H9 (cell line): ENCODE results near the gene ARHGEF17. TPM values are rescaled to one million over a fixed set of nuclear protein-coding genes. Genes with fewer than 3 reads are reported as not detected.
A peak's percentile ranks its signal among the peaks of the same experiment; 100 is the strongest.

ENCODE experiments used
- DNase-seq: peaks from one replicate; pipeline ENCODE4 v3.0.0-alpha.2; 2017
- H2AFZ ChIP-seq: one replicate; pipeline ENCODE4 v1.6.1; 2013; ENCODE audit warnings: mild to moderate bottlenecking, low read length, control low read depth, moderate library complexity
- H2AK5ac ChIP-seq: 2 replicates; pipeline ENCODE4 v1.6.1; 2013; ENCODE audit warnings: low read length, control low read depth, mixed read lengths; ENCODE audit not compliant: insufficient read length
- H2BK120ac ChIP-seq: one replicate; pipeline ENCODE4 v1.6.1; 2013; ENCODE audit warnings: low read depth, mild to moderate bottlenecking, low read length, control low read depth, inconsistent platforms; ENCODE audit not compliant: poor library complexity, severe bottlenecking
- H2BK12ac ChIP-seq: 2 replicates; pipeline ENCODE4 v1.6.1; 2013; ENCODE audit warnings: low read length, control low read depth, mixed read lengths, low read depth; ENCODE audit not compliant: insufficient read length
- H2BK15ac ChIP-seq: 2 replicates; pipeline ENCODE4 v1.6.1; 2013; ENCODE audit warnings: low read depth, low read length, control low read depth
- H2BK20ac ChIP-seq: one replicate; pipeline ENCODE4 v1.6.1; 2013; ENCODE audit warnings: low read depth, mild to moderate bottlenecking, low read length, control low read depth, inconsistent platforms; ENCODE audit not compliant: poor library complexity, severe bottlenecking
- H2BK5ac ChIP-seq: 2 replicates; pipeline ENCODE4 v1.6.1; 2013; ENCODE audit warnings: low read length, control low read depth, mixed read lengths; ENCODE audit not compliant: insufficient read length
- H3K14ac ChIP-seq: 2 replicates; pipeline ENCODE4 v1.6.1; 2013; ENCODE audit warnings: low read length, control low read depth; ENCODE audit not compliant: insufficient read depth
- H3K18ac ChIP-seq: 2 replicates; pipeline ENCODE4 v1.6.1; 2013; ENCODE audit warnings: low read depth, mild to moderate bottlenecking, mixed read lengths, low read length, control low read depth; ENCODE audit not compliant: insufficient read length
- H3K23ac ChIP-seq: 2 replicates; pipeline ENCODE4 v1.6.1; 2013; ENCODE audit warnings: low read length, control low read depth, mixed read lengths, low read depth; ENCODE audit not compliant: insufficient read length
- H3K23me2 ChIP-seq: 2 replicates; pipeline ENCODE4 v1.6.1; 2013; ENCODE audit warnings: low read depth, mild to moderate bottlenecking, mixed read lengths, low read length, control low read depth; ENCODE audit not compliant: insufficient read length, poor library complexity, severe bottlenecking
- H3K27ac ChIP-seq: 2 replicates; pipeline ENCODE4 v1.5.1; 2013; ENCODE audit warnings: low read length, control low read depth, mixed read lengths, low read depth; ENCODE audit not compliant: insufficient read length
- H3K27me3 ChIP-seq: 2 replicates; pipeline ENCODE4 v1.6.1; 2013; ENCODE audit warnings: low read length, control low read depth, inconsistent platforms; ENCODE audit not compliant: insufficient read depth
- H3K4ac ChIP-seq: 2 replicates; pipeline ENCODE4 v1.6.1; 2013; ENCODE audit warnings: low read depth, mild to moderate bottlenecking, control low read depth, inconsistent platforms, low read length, moderate library complexity
- H3K4me1 ChIP-seq: 2 replicates; pipeline ENCODE4 v1.6.1; 2013; ENCODE audit warnings: low read length, control low read depth, inconsistent platforms; ENCODE audit not compliant: insufficient read depth
- H3K4me2 ChIP-seq: 2 replicates; pipeline ENCODE4 v1.6.1; 2013; ENCODE audit warnings: low read length, control low read depth, mixed read lengths; ENCODE audit not compliant: insufficient read length, insufficient read depth
- H3K56ac ChIP-seq: 2 replicates; pipeline ENCODE4 v1.6.1; 2013; ENCODE audit warnings: low read depth, mild to moderate bottlenecking, mixed read lengths, low read length, control low read depth; ENCODE audit not compliant: insufficient read length
- H3K79me1 ChIP-seq: 2 replicates; pipeline ENCODE4 v1.6.1; 2013; ENCODE audit warnings: low read depth, mild to moderate bottlenecking, moderate library complexity, low read length, control low read depth, inconsistent platforms; ENCODE audit not compliant: insufficient read depth, poor library complexity, severe bottlenecking
- H3K79me2 ChIP-seq: 2 replicates; pipeline ENCODE4 v1.6.1; 2013; ENCODE audit warnings: low read length, control low read depth, inconsistent platforms; ENCODE audit not compliant: insufficient read depth
- H3K9ac ChIP-seq: 2 replicates; pipeline ENCODE4 v1.6.1; 2013; ENCODE audit warnings: low read length, control low read depth, mixed read lengths; ENCODE audit not compliant: insufficient read length; ENCODE audit errors: extremely low read depth
- H3K9me3 ChIP-seq: one replicate; pipeline ENCODE4 v1.6.1; 2013; ENCODE audit warnings: low read depth, low read length, inconsistent platforms; ENCODE audit not compliant: control insufficient read depth
- H3T11ph ChIP-seq: one replicate; pipeline ENCODE4 v1.6.1; 2013; ENCODE audit warnings: mild to moderate bottlenecking, low read length, control low read depth, inconsistent platforms
- H4K20me1 ChIP-seq: one replicate; pipeline ENCODE4 v1.6.1; 2013; ENCODE audit not compliant: control insufficient read depth, insufficient read length, insufficient read depth
- H4K5ac ChIP-seq: 2 replicates; pipeline ENCODE4 v1.6.1; 2013; ENCODE audit warnings: low read depth, mild to moderate bottlenecking, mixed read lengths, low read length, control low read depth; ENCODE audit not compliant: insufficient read length
- H4K8ac ChIP-seq: replicated peaks from 2 replicates; pipeline ENCODE4 v1.6.1; 2013; ENCODE audit warnings: low read length, control low read depth, mixed read lengths, low read depth; ENCODE audit not compliant: insufficient read length
- H4K91ac ChIP-seq: 2 replicates; pipeline ENCODE4 v1.6.1; 2013; ENCODE audit warnings: low read depth, mild to moderate bottlenecking, moderate library complexity, mixed read lengths, low read length, control low read depth; ENCODE audit not compliant: insufficient read length
- H3K27ac Mint-ChIP-seq, 3 experiments: 2 replicates in 2 of 3; 3 replicates in 1 of 3; pipeline ENCODE4 v1.8.0; 2020 to 2021; ENCODE audit warnings: mixed read lengths in 3 of 3, mild to moderate bottlenecking in 1 of 3, moderate library complexity in 1 of 3
- H3K27me3 Mint-ChIP-seq: 2 replicates; pipeline ENCODE4 v1.8.0; 2021; ENCODE audit warnings: low read depth, mild to moderate bottlenecking, moderate library complexity, mixed read lengths
- H3K36me3 Mint-ChIP-seq, 3 experiments: 2 replicates in 2 of 3; 3 replicates in 1 of 3; pipeline ENCODE4 v1.8.0; 2020 to 2021; ENCODE audit warnings: low read depth in 3 of 3, mixed read lengths in 3 of 3; ENCODE audit not compliant: insufficient read depth in 1 of 3
- H3K4me1 Mint-ChIP-seq, 2 experiments: 2 replicates each; pipeline ENCODE4 v1.8.0; 2020; ENCODE audit warnings: mixed read lengths in 2 of 2
- H3K4me3 Mint-ChIP-seq, 2 experiments: 2 replicates in 1 of 2; 3 replicates in 1 of 2; pipeline ENCODE4 v1.8.0; 2020 to 2021; ENCODE audit warnings: mild to moderate bottlenecking in 2 of 2, mixed read lengths in 2 of 2, moderate library complexity in 1 of 2
- H3K9me3 Mint-ChIP-seq, 2 experiments: 2 replicates in 1 of 2; 3 replicates in 1 of 2; pipeline ENCODE4 v1.8.0; 2020; ENCODE audit warnings: mild to moderate bottlenecking in 2 of 2, mixed read lengths in 2 of 2, moderate library complexity in 1 of 2
- CTCF ChIP-seq: fragments of 200-600 bp; sonication (generic); conservative IDR thresholded peaks from 3 replicates; pipeline ENCODE4 v1.8.0; 2021; ENCODE audit warnings: antibody characterized with exemption, mild to moderate bottlenecking
- WGBS: extraction: QIAGEN DNeasy Blood & Tissue Kit; methylation state at CpG from one replicate; pipeline ENCODE4 v1.1.7; 2013; ENCODE audit warnings: missing lambda C conversion rate, low lambda C conversion rate, mixed read lengths; ENCODE audit not compliant: insufficient read length; ENCODE audit errors: extremely low coverage; 5-methylcytosine and 5-hydroxymethylcytosine counted together
- total RNA-seq: library from RNA; stranded (reverse); gene quantifications from 2 replicates; pipeline ENCODE4 v1.2.1, GENCODE V29; 2021

Gene ARHGEF17
- total RNA-seq, 1 experiment from 2014 or later: 7.4 TPM

GRCh38 chr11:73404048-73404447 lies 96.0 kb downstream of the ARHGEF17 start:
- H3K4me3 Mint-ChIP-seq: no peak overlapping the region
- H3K56ac ChIP-seq: no peak overlapping the region
- no peaks in the 10 kb centered on the region for H3K9me3 Mint-ChIP-seq
- no peaks in the 10 kb centered on the region for H3K79me1 ChIP-seq
- H2BK5ac ChIP-seq: no peak overlapping the region
- peak; percentile 79 for TF ChIP-seq CTCF
- no peak overlapping the region for H3K9ac ChIP-seq
- H3K27me3 ChIP-seq: no peaks in the 10 kb centered on the region
- no peak overlapping the region for H2BK12ac ChIP-seq
- no peaks in the 10 kb centered on the region for H3K79me2 ChIP-seq
- H4K91ac ChIP-seq: no peak overlapping the region
- H2AFZ ChIP-seq: no peak overlapping the region
- H2AK5ac ChIP-seq: no peak overlapping the region
- no peak overlapping the region for H3T11ph ChIP-seq
- H3K36me3 Mint-ChIP-seq: peaks cover 6 to 28% (median 23%) of the 10 kb centered on the region in 3 experiments; a peak in 6 of 7 replicates
- no peak overlapping the region for H3K4ac ChIP-seq
- H4K8ac ChIP-seq: no peak overlapping the region
- H3K27ac ChIP-seq: no peak overlapping the region
- no CpG with 5 or more reads among the region's 4 CpGs for WGBS
- H3K9me3 ChIP-seq: no peaks in the 10 kb centered on the region
- H3K27ac Mint-ChIP-seq: no peak overlapping the region
- no peaks in the 10 kb centered on the region for H4K20me1 ChIP-seq
- H3K4me1 Mint-ChIP-seq: peaks cover 20 to 25% of the 10 kb centered on the region in 2 experiments
- H4K5ac ChIP-seq: no peak overlapping the region
- H2BK20ac ChIP-seq: no peak overlapping the region
- no peaks in the 10 kb centered on the region for H3K4me1 ChIP-seq
- H3K23me2 ChIP-seq: no peaks in the 10 kb centered on the region
- no peak overlapping the region for H2BK120ac ChIP-seq
- peak; percentile 59 for DNase-seq
- H3K4me2 ChIP-seq: no peak overlapping the region
- H3K14ac ChIP-seq: no peak overlapping the region
- H3K23ac ChIP-seq: no peak overlapping the region
- no peak overlapping the region for H2BK15ac ChIP-seq
- no peak overlapping the region for H3K18ac ChIP-seq
- no peaks in the 10 kb centered on the region for H3K27me3 Mint-ChIP-seq
